HG02588 (cell line): ENCODE data around the gene UST.

ENCODE experiments used
- ATAC-seq: cut with Tn5 transposase; IDR thresholded peaks from one replicate; pipeline ENCODE4 v1.9.1; 2021; ENCODE audit warnings: mild to moderate bottlenecking, moderate library complexity; ENCODE audit not compliant: unreplicated experiment

Gene UST

DNA sequence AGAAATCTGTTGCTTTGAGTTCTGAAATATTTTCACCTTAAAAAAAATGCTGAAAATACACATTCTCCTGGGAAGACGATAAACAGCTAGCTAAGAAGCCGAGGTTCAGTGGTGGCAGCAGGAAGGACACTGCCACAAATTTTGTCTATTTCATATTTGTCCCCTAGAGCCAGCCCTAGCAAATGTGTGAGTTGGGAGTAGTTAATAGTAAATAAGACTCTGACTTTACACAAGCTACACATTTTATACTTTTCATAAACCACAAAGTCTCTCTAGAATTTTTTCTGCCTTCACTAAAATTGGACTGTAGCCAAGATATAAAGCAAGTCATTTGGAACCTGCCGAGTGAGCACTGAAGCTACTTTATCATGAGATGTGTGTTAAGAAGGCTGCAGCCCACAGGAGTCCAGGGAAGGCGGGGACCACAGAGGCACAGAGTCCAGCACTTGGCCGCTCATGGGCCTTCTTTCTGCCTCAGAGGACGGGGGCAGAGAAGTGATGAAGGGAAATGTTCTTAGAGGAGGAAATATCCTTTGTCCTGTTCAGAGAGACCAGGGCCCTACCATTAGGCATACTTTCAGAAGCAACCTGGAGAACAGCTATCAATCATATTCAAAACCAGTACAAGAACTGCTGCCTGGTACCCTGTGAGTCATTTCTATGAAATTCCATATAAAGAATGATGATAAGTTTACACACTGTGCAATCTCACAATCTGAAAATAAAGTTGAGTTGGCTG lies 329.0 kb downstream of the UST start:
- no peak for ATAC-seq

- no peak for ATAC-seq
Observed at GRCh38 chr6:149076355-149076734, 329.5 kb downstream of the UST start.

DNA sequence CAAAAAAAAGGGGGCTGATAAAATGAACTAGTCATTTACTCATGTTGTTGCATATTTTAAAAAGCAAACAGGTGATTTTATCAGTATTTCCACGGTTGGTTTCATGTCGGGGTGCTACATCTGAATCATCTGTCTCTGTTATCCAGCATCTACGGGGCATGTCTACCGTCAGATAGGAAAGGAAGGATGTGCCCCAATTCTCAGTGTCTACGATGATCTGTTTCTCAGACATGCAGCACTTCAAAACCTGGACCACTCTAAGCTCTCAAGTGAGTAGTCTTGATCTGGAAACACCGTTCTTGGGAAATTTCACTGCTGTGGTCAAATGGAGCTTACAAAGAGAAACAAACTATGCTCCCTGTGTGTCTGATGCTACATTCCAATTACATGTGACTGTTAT lies 330.4 kb downstream of the UST start:
- ATAC-seq = no peak

- no peak for ATAC-seq
Observed at GRCh38 chr6:149078211-149078782, 331.5 kb downstream of the UST start.

- no peak for ATAC-seq
Observed at GRCh38 chr6:149079456-149079855, 332.6 kb downstream of the UST start.

DNA sequence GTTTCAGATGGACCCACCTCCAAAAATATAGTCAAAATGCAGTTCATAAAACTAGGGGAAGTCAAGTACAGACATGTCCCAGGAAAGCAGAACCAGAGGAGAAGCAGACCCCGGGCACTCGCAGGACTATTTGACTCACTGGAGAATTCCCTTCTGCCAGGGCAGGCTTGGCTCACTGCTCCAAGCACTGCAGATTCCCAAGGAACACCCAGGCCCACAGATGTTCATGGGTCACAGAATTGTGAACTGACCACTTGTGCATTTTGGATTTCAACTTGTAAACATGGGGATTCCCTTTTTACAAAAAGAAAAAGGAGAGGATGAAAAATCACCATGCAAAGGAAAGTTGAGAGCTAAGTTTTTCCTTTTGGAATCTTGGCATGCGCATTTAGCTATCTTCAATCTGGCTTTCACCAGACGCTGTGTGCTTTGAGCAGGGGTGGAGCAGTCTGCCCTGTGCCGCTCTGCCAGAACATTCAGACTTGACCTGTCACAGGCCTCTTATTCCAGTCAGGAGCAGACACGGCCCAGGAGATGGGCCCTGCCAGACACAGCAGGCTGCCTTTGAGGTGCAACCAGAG lies 333.2 kb downstream of the UST start:
- ATAC-seq = no peak

DNA sequence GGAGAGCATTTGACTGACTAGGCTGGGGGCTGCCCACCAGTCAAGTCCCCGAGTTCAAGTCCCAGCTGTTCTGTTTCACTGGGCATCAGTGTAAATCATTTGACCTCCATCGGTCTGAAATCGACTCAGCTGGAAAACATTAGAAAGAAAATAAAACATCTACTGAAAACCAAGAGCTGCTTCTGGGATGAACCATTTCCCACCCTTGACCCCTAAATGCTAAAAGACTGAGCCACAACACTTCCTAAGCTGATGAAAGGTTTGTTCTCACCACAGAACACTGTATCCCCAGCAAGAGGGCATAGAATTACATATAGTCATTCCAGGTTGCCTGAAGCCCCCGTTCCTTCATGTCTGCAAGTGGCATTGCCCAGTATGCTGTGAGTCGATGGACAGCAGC lies 333.7 kb downstream of the UST start:
- ATAC-seq = no peak

GRCh38 chr6:149081281-149081680 lies 334.5 kb downstream of the UST start:
- no peak for ATAC-seq

GRCh38 chr6:149082320-149082719 lies 335.5 kb downstream of the UST start:
- peak; percentile 55 for ATAC-seq

- no peak for ATAC-seq
Observed at GRCh38 chr6:149084026-149084425, 337.2 kb downstream of the UST start.

GRCh38 chr6:149084808-149085556 lies 338.2 kb downstream of the UST start:
- no peak for ATAC-seq

DNA sequence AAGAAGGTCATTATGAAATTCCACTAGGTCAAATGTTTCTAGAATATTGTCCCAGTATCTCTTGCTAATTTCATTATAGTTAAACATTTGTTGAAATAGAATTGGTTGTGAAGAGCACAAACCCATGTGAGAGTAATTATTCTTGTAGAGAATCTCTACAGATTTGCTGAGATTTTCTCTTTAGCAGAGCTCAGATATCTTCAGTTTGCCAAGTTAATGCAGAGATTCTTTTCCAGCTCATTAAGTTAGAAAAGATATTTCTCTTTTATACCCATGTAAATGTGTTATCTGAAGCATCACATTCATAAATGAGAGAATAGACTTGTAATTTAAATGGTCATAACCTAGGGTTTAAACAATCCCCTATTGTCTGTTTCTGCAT lies 338.7 kb downstream of the UST start:
- no peak for ATAC-seq

- ATAC-seq = no peak
Observed at GRCh38 chr6:149086363-149086762, 339.5 kb downstream of the UST start.

GRCh38 chr6:149087898-149088297 lies 341.1 kb downstream of the UST start:
- no peak for ATAC-seq

DNA sequence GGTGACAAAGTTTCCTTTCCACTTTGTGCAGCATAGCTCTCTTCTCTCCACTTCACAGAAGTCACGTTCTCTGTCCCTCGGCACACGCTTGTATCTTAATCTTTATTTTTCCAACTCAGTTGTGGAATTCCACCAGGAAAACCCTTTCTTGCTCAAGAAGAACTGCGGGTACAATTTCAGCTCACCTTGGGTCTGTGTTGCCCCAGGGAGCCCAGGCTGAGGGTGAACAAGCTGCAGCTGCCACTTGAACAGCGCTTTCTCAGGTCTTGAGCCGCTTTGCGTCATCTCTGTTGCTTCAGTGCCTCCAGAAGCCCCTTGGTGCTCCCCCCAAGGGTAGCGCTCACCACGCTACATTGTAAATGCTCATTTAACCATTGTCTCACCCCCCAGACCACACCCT lies 341.5 kb downstream of the UST start:
- ATAC-seq = no peak

DNA sequence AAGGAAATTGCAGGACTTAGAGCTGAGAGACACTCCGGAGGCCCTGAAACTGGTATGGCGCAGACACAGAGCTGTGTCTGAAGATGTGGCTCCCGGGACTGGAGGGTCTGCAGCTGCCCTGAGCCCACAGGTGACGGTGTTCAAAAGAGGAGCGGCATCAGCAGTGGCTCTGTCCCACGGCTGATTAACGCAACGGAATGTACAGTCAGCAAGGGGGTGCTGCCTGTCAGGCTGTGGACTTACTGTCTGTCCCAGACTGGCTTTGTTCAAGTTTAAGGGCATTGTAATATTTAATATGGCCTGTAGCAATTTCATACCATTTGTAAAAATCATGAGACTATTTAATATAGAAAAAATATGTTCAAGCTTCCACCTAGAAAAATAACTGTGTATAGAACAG lies 342.7 kb downstream of the UST start:
- no peak for ATAC-seq

GRCh38 chr6:149090937-149091336 lies 344.1 kb downstream of the UST start:
- ATAC-seq = no peak

GRCh38 chr6:149093643-149094042 lies 346.8 kb downstream of the UST start:
- no peak for ATAC-seq

DNA sequence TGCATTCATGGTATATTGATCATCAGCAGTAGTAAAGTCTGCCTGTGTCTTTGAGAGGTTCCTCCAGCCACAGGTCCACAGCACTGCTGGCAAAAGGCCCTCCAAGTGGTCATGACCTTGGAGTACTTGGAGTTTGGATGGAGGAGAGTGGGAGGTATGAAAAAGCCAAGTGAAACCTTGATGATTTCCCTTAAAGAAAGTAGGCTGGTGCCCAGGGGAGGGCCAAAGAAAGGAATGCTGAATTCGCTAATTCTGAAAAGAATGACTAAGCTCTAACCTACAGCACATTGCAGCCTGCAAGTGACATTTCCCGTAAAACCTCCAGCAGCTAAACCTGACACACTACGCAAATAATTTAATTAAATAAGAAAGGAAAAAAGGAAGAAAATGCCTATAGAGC lies 347.3 kb downstream of the UST start:
- no peak for ATAC-seq

DNA sequence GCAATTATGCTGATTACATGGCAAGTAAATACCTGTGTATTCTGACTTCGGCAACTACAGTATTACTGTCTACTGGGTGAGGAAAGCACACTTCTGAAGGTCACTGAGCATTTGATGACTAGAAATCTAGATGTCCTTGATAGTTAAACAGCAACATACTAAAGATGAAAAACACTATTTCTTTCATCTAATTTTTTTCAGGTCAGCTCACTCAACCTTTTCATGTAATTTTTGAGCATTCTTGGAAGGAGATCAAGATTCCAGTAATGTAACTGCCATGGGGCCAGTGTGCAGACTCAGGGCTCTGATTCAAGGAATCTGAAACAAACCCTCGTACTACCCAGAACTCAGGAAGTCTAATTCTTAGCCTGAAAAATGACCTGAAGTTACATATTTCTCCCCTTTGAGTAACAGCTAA lies 348.1 kb downstream of the UST start:
- no peak for ATAC-seq

- no peak for ATAC-seq
Observed at GRCh38 chr6:149095842-149096241, 349.0 kb downstream of the UST start.

DNA sequence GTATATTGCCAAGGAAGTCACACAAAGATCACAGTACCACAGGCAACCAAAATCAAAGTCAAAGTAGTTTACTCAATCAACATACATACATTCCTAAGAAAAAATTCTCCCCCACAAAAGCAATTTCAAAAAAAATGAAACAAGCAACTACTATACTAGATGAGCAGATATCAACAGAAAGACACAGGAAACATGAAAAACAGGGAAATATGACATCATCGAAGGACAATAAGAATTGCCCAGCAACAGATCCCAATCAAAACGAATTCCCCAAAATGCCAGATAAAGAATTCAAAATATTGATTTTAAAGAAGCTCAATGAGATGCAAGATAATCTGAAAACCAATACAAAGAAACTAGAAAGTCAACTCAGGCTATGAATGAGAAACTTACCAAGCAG lies 351.0 kb downstream of the UST start:
- ATAC-seq = no peak
